Heart left ventricle (tissue), 16 donors: ENCODE results near the gene SEPTIN1. TPM values are rescaled to one million over a fixed set of nuclear protein-coding genes. Genes with fewer than 3 reads are reported as not detected.

Source experiments
- ATAC-seq, 4 donors: fragments of 200-7000 bp; cut with Tn5 transposase; one replicate each; pipeline ENCODE4 v1.9.1; 2020 to 2022; ENCODE audit warnings: moderate library complexity in 4 of 4, mild to moderate bottlenecking in 3 of 4, moderate number of reproducible peaks in 1 of 4
- DNase-seq, 5 donors: peaks; one replicate each; pipeline ENCODE4 v3.0.0-alpha.2; 2020
- H3K27ac ChIP-seq, 12 donors: fragments of 200-600 bp; sonication (generic) in 4 of 12; one replicate each; pipeline versions ENCODE4 v1.5.0 to v1.8.0; 2016 to 2022; ENCODE audit warnings: mild to moderate bottlenecking in 2 of 12
- H3K27me3 ChIP-seq, 9 donors: fragments of 200-600 bp; sonication (generic) in 2 of 9; one replicate each; pipeline versions ENCODE4 v1.5.1 to v1.8.0; 2016 to 2022; ENCODE audit warnings: mild to moderate bottlenecking in 3 of 9
- H3K36me3 ChIP-seq, 9 donors: fragments of 200-600 bp; sonication (generic) in 2 of 9; one replicate each; pipeline versions ENCODE4 v1.5.0 to v1.8.0; 2018 to 2022; ENCODE audit warnings: mild to moderate bottlenecking in 2 of 9
- H3K4me1 ChIP-seq, 12 donors: fragments of 200-600 bp; sonication (generic) in 4 of 12; one replicate each; pipeline versions ENCODE4 v1.5.0 to v1.8.0; 2016 to 2022; ENCODE audit warnings: mild to moderate bottlenecking in 3 of 12
- H3K4me3 ChIP-seq, 12 donors: fragments of 200-600 bp; sonication (generic) in 4 of 12; one replicate each; pipeline versions ENCODE4 v1.5.0 to v1.8.0; 2017 to 2022; ENCODE audit warnings: mild to moderate bottlenecking in 9 of 12, moderate library complexity in 4 of 12
- H3K9me3 ChIP-seq, 12 donors: fragments of 200-600 bp; sonication (generic) in 4 of 12; one replicate each; pipeline versions ENCODE4 v1.5.0 to v1.8.0; 2016 to 2022; ENCODE audit warnings: mild to moderate bottlenecking in 1 of 12
- POLR2A ChIP-seq, 2 donors: fragments of 450-650 bp; IDR thresholded peaks; one replicate each; pipeline ENCODE4 v1.6.1; 2017; ENCODE audit warnings: antibody characterized with exemption in 2 of 2, mild to moderate bottlenecking in 2 of 2, moderate library complexity in 2 of 2
- WGBS, 4 donors: extraction: QIAGEN DNeasy Blood & Tissue Kit in 2 of 4; methylation state at CpG; one replicate each; pipeline versions ENCODE4 v1.1.5 to v1.1.7; 2013 to 2018; 5-methylcytosine and 5-hydroxymethylcytosine counted together
- intact Hi-C, 10 donors: fragments of 100-400 bp; cut with DNase I; formaldehyde crosslinking; loops; one replicate each; pipeline versions ENCODE4 v1.11.1 to v1.14.2; 2022
- polyA plus RNA-seq, 2 donors: library from polyadenylated mRNA; stranded (reverse); fragments of 200-250 nt; gene quantifications; one replicate each; pipeline ENCODE4 v1.2.3, GENCODE V29; 2013
- total RNA-seq, 9 donors: library from RNA; depleted of rRNA in 2 of 9; stranded (reverse); fragments of >200 nt in 2 of 9; fragmentation: NEBNext Ultra II Directional in 3 of 9; extraction: Animal tissue kit (Norgen Biotek cat#: 25700) in 3 of 9; gene quantifications; one replicate each; pipeline versions ENCODE4 v1.1.0 to v1.2.4, GENCODE V29; 2016 to 2023
- TF ChIP-seq, protein P1 (sequence below), 12 donors: fragments of 200-600 bp; sonication (generic) in 4 of 12; IDR thresholded peaks; one replicate each; pipeline versions ENCODE4 v1.5.0 to v1.8.0; 2018 to 2022; ENCODE audit warnings: antibody characterized with exemption in 12 of 12, mild to moderate bottlenecking in 5 of 12
- donor health status: ischemic (EF 13 %, LVEDD 7.1; RV severe dilation, severe dysfunction).
- donor health status: healthy with polysubstance abuse.
- donor health status: DM: no; HTN: yes; CAD: no.
- donor health status: DM: no; HTN: no; CAD: no.
- donor health status: ischemic (EF 25% LVEDD 6.9; RV normal size, moderate dysfunction).
- donor health status: ischemic (EF 25% LVEDD 5.7; RV mildly dilated, moderate dysfunction).
- donor health status: healthy.
- donor health status: DM: yes; HTN: yes; CAD: no.
- donor health status: ischemic (EF 35%, LVEDD 5.7; RV mildly dilated, moderate dysfunction).
- donor health status: nonischemic (EF 11% LVEDD 7.7; RV severe dilation, severe dysfunction).
- donor health status: DM: yes; HTN: yes; CAD: no.
- donor health status: PGD.
- donor health status: ischemic (EF 29% LVEDD 5.4; RV normal size, mild dysfunction).
- donor health status: nonischemic (EF 23%, LVEDD 6.1; RV moderate dilation, normal function).

SEPTIN1 gene
- total and polyA plus RNA-seq, 11 donors: 0.44 to 9.2 (median 1.5) TPM; not detected in 1

DNA sequence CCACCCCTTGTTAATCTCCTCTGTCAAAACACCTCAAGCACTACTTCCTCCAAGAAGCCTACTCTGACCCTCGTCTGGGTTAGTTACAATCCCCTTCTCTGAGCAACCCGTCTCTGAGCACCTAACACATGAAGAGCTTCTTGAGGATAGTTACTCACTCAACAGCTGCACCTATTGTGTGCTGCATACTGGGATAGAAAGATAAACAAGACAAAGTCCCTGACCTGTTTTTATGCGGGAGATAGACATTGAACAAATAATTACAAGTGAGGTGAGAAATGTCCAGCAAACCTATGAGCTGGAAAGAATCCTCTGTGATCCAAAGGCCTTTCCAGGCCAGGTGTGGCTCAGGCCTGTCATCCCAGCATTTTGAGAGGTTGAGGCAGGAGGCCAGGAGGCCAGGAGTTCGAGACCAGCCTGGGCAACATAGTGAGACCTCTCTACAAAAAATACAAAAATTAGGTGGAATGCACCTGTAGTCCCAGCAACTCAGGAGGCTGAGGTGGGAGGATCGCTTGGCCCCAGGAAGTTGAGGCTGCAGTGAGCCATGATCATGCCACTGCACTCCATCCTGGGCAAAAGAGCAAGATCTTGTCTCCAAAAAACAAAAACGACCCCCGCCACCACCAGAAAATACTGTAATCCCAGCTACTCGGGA is 19.5 kb upstream of the SEPTIN1 start:
- TF ChIP-seq, protein P1, sequence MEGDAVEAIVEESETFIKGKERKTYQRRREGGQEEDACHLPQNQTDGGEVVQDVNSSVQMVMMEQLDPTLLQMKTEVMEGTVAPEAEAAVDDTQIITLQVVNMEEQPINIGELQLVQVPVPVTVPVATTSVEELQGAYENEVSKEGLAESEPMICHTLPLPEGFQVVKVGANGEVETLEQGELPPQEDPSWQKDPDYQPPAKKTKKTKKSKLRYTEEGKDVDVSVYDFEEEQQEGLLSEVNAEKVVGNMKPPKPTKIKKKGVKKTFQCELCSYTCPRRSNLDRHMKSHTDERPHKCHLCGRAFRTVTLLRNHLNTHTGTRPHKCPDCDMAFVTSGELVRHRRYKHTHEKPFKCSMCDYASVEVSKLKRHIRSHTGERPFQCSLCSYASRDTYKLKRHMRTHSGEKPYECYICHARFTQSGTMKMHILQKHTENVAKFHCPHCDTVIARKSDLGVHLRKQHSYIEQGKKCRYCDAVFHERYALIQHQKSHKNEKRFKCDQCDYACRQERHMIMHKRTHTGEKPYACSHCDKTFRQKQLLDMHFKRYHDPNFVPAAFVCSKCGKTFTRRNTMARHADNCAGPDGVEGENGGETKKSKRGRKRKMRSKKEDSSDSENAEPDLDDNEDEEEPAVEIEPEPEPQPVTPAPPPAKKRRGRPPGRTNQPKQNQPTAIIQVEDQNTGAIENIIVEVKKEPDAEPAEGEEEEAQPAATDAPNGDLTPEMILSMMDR (IDR thresholded peaks at IDR 0.05): no peak
- no peak for TF ChIP-seq POLR2A (IDR thresholded peaks at IDR 0.05)
- H3K27ac ChIP-seq: no peak overlapping the region
- no peaks in the 10 kb centered on the region for H3K9me3 ChIP-seq
- 86 to 91% (median 89%) methylated on average over 8 of the region's 8 CpGs for WGBS, 4 donors
- intact Hi-C loops: loop anchor here in 3 of 10 donors (5.0 to 10.0 kb wide), 2 partner anchors 35 to 307 kb away; partner anchors contain the start of genes TBX6 (in 1 of the 3) and YPEL3 (in 1 of the 3)
- DNase-seq (no peak), ATAC-seq (no peak)
- no peak overlapping the region for H3K4me3 ChIP-seq
- H3K4me1 ChIP-seq: peaks cover 0 to 29% (median 9%) of the 10 kb centered on the region in 12 donors
- H3K36me3 ChIP-seq: peaks cover 0 to 18% (median 6%) of the 10 kb centered on the region in 9 donors
- no peaks in the 10 kb centered on the region for H3K27me3 ChIP-seq

GRCh38 chr16:30399435-30400186 is 17.2 kb upstream of the SEPTIN1 start:
- no peak for DNase-seq
- no peak for TF ChIP-seq POLR2A (IDR thresholded peaks at IDR 0.05)
- peak overlapping the region; percentile 37 to 86 (median 70) for H3K4me3 ChIP-seq
- H3K27me3 ChIP-seq: no peaks in the 10 kb centered on the region
- H3K27ac ChIP-seq: peak overlapping the region; percentile 80 to 93 (median 90)
- peaks cover 5 to 37% (median 18%) of the 10 kb centered on the region in 12 donors for H3K4me1 ChIP-seq
- intact Hi-C loops: loop anchor here in 4 of 10 donors (5.0 to 10.0 kb wide), 3 partner anchors 32 to 305 kb away; partner anchors contain the start of genes CD2BP2 (in 1 of the 4), TBX6 (in 1 of the 4) and YPEL3 (in 1 of the 4)
- no peaks in the 10 kb centered on the region for H3K9me3 ChIP-seq
- no peak for ATAC-seq
- 13 to 17% (median 15%) methylated on average over 12 of the region's 12 CpGs for WGBS, 4 donors
- H3K36me3 ChIP-seq: peaks cover 0 to 19% (median 6%) of the 10 kb centered on the region in 9 donors

DNA sequence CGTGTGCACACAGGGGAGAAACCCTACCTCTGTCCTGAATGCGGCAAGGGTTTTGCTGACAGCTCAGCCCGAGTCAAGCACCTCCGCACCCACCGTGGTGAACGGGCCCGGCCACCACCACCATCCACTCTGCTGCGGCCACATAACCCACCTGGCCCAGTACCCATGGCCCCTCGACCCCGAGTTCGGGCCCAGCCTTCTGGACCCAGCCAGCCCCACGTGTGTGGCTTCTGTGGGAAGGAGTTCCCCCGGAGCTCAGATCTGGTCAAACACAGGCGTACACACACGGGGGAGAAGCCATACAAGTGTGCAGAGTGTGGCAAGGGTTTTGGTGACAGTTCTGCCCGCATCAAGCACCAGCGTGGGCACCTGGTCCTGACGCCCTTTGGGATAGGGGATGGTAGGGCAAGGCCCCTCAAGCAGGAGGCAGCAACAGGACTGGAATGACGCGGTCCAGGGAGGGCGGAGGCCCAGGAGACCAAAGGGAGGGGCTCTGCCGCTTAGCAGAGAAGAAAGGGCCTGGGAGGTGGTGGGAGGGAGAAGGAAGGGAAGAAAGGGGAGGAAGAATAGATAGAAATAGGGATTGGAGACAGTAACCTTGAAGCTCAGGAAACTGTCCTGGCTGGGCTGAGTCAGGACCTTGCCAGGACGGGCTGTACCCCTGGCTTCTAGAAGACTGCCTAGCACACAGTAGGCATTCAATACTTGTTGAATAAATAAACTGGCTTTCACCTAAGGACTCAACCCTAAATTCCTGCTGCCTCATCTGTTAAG is 16.5 kb upstream of the SEPTIN1 start:
- intact Hi-C loops: loop anchor here in 1 of 10 donors (5.0 kb wide), 1 partner anchor 42 kb away; the partner anchor contains the start of gene CD2BP2
- DNase-seq (no peak), ATAC-seq (no peak)
- Histone ChIP-seq H3K9me3 (no peaks in the 10 kb centered on the region), H3K27ac (peak overlapping the region in 4 of 12 donors; percentile 86 to 93 (median 90)), H3K27me3 (no peaks in the 10 kb centered on the region), H3K4me1 (peaks cover 5 to 44% (median 22%) of the 10 kb centered on the region in 12 donors), H3K4me3 (no peak overlapping the region), H3K36me3 (peaks cover 0 to 19% (median 6%) of the 10 kb centered on the region in 9 donors)
- TF ChIP-seq, protein P1 (IDR thresholded peaks at IDR 0.05): no peak
- no peak for TF ChIP-seq POLR2A (IDR thresholded peaks at IDR 0.05)
- 77 to 86% (median 84%) methylated on average over 10 to 23 of the region's 23 CpGs for WGBS, 4 donors
